GM10248 (cell line): ENCODE measurements around the gene TAS2R16.

Experiments
- CTCF ChIA-PET: fragments of 300-600 bp; sonication (Branson Sonifier 250); formaldehyde crosslinking; extraction: SDS; loops from one replicate; lab custom pipeline; 2021; ENCODE audit warnings: antibody characterized with exemption; lab: Yijun Ruan, JAX
- POLR2A ChIA-PET: fragments of 350-650 bp; sonication (Branson Sonifier 250); formaldehyde crosslinking; extraction: SDS; loops from one replicate; lab custom pipeline; 2020; ENCODE audit warnings: antibody characterized with exemption; lab: Yijun Ruan, JAX
- DNase-seq: peaks from one replicate; pipeline ENCODE4 v3.0.0; 2012; ENCODE audit errors: extremely low spot score
- TF ChIP-seq, protein P1 (sequence below): IDR thresholded peaks from 2 replicates; pipeline ENCODE4 v1.5.1; 2012; ENCODE audit warnings: mild to moderate bottlenecking, low read depth; ENCODE audit errors: extremely low read depth, missing control alignments, control extremely low read depth

Gene TAS2R16, protein sequence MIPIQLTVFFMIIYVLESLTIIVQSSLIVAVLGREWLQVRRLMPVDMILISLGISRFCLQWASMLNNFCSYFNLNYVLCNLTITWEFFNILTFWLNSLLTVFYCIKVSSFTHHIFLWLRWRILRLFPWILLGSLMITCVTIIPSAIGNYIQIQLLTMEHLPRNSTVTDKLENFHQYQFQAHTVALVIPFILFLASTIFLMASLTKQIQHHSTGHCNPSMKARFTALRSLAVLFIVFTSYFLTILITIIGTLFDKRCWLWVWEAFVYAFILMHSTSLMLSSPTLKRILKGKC

DNA sequence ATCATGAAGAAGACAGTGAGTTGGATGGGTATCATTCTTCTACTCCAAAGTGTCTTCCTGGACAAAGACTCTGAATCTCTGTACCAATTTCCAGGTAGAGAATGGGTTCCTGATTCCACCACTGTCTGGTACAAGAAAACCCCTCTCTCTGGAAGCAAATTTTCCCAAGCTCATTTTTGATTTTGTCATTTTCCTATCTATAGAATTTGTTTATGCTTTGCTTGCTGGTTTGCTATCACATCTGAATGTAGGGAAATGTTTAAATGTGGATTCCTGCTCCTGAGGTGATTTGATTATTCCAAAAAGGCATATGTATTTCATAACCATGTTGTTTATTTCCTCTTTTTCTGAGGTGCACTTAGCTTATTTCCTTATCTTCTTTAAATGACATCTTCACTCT is at the start of gene TAS2R16:
TAS2R16 (minus strand) TSS at position 101 of the 400 bp plus-strand sequence; CDS start at position 35, 66 bp downstream.
- ChIA-PET CTCF (no interaction called here), POLR2A (no interaction called here)
- TF ChIP-seq, protein P1, sequence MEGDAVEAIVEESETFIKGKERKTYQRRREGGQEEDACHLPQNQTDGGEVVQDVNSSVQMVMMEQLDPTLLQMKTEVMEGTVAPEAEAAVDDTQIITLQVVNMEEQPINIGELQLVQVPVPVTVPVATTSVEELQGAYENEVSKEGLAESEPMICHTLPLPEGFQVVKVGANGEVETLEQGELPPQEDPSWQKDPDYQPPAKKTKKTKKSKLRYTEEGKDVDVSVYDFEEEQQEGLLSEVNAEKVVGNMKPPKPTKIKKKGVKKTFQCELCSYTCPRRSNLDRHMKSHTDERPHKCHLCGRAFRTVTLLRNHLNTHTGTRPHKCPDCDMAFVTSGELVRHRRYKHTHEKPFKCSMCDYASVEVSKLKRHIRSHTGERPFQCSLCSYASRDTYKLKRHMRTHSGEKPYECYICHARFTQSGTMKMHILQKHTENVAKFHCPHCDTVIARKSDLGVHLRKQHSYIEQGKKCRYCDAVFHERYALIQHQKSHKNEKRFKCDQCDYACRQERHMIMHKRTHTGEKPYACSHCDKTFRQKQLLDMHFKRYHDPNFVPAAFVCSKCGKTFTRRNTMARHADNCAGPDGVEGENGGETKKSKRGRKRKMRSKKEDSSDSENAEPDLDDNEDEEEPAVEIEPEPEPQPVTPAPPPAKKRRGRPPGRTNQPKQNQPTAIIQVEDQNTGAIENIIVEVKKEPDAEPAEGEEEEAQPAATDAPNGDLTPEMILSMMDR: no peak
- no peak for DNase-seq

DNA sequence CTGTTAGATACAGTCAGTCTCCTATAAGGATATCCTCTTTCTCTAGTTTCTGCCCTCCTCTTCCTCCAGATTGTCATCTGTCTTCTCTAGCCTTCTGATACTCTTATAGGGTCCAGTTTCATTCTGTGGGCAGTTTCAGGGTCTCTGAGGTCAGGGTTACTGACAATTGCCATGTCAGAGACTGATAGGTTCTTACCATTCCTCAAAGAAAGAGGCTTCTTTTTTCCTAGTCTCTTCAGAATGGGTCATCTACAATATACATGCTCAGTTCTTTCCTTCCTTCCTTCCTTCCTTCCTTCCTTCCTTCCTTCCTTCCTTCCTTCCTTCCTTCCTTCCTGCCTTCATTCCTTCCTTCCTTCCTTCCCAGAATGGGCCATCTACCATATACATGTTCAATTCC is 48.1 kb upstream of the TAS2R16 start:
- TF ChIP-seq, protein P1: no peak
- DNase-seq: no peak
- ChIA-PET POLR2A (no interaction called here), CTCF (no interaction called here)

DNA sequence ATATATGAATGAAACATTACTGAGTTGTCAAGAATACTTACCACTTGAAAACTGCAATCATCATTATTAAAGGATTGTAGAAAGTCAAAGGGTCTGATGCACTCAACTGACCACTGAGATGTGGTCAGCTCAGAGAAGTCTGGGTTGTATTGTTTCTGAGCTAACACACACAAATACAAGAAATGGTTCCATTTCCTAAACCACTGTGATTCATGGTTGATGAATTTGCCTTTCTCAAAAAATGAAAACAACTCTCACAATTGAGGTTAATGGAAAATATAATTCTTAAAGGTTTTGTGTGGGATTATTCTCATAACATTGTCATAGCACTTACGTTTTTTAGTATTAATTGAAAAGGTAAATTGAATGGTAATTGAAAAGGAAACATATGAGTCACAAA is 45.6 kb upstream of the TAS2R16 start:
- TF ChIP-seq, protein P1: no peak
- ChIA-PET CTCF (interaction anchor here (1.1 kb wide), 1 partner anchor 9 kb away, joined by 3 read pairs; no protein-coding TSS in a partner anchor), POLR2A (no interaction called here)
- DNase-seq: no peak

DNA sequence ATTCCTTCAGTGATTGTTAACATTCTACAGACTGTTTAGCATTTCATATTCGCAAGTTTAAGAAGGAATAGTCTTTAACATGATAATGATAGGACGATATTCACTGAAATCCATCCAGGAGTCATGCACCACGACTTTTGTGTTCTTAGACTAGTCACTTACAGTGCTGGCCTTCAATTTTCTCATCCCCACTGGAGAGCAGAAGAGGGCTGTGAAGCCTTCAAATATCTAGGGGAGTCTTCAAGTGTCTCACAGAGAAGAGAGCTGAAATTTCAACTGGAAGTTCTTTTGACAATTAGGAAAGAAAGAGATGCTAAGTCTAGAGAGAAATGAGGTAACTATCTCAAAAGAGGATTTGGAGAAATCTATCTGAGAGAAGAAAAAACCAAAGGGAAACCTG is 43.8 kb upstream of the TAS2R16 start:
- POLR2A ChIA-PET: no interaction called here
- TF ChIP-seq, protein P1: no peak
- DNase-seq: no peak
- CTCF ChIA-PET: interaction anchor here (1.2 to 1.5 kb wide), 2 partner anchors 15 to 26 kb away, joined by 4 read pairs; no protein-coding TSS in a partner anchor

DNA sequence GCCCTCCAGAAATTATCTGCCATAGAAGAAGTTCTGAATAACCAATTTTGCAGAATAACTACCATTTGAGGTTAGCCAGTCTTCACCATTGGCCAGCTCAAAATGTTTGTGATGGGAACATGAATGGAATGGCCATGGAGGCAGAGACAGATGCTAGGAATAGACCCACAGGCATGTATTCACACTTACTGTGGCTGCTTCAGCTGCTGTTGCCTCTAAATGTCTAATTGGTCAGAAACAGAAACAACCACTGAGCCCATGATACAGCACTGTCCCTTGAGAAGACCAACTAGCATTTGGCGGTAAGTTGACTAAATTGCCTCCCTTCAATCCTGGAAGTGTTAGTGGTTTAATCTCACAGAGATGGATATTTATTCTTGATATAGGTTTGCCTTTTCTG is 38.6 kb upstream of the TAS2R16 start:
- TF ChIP-seq, protein P1: no peak
- CTCF ChIA-PET: no interaction called here
- DNase-seq: no peak
- POLR2A ChIA-PET: no interaction called here

DNA sequence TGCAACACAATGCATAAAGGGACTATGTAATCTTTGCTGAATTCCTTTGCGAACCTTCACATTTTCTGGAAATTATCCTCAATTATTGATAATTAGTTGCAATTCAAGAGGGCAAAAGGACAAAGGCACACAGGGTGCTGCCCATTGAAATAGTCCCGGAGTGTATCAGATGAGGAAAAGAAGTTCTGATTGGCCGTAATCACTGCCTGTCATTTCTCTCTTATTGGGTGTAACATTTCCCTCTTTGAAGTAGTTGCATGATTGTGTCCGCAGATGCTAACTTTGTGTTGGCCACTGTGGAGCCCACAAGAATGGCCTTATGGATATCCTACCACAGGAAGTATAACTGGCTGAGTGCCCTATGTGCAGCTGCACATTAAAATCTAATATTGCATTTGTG is 35.1 kb upstream of the TAS2R16 start:
- ChIA-PET CTCF (no interaction called here), POLR2A (no interaction called here)
- no peak for DNase-seq
- TF ChIP-seq, protein P1: no peak
